ENCODE results near the gene SSBP3.

- TF ChIP-seq SMAD4 (CRISPR knock-in tag; IDR thresholded peaks at IDR 0.05) (no peak), CTCF (IDR thresholded peaks at IDR 0.05) (no peak), ATF3 (CRISPR knock-in tag; conservative IDR thresholded peaks at IDR 0.05) (no peak), AR (CRISPR knock-in tag; IDR thresholded peaks at IDR 0.05) (no peak), NR2C2 (CRISPR knock-in tag; IDR thresholded peaks at IDR 0.05) (no peak), ATF1 (CRISPR knock-in tag; IDR thresholded peaks at IDR 0.05) (no peak), CREM (CRISPR knock-in tag; IDR thresholded peaks at IDR 0.05) (no peak), TP53 (CRISPR knock-in tag; IDR thresholded peaks at IDR 0.05) (no peak)
Measured at GRCh38 chr1:54287801-54288211, 118.4 kb downstream of the SSBP3 start.

All from WTC11 (cell line).